GM19035 (cell line): Measurements from ENCODE around the gene MRPS34.

Source experiments
- ATAC-seq: cut with Tn5 transposase; IDR thresholded peaks from one replicate; pipeline ENCODE4 v1.9.1; 2021; ENCODE audit not compliant: unreplicated experiment

Gene MRPS34

GRCh38 chr16:1794908-1795666 is 22.2 kb upstream of the MRPS34 start:
- no peak for ATAC-seq

- ATAC-seq, result no peak
Measured at GRCh38 chr16:1794221-1794871, 21.4 kb upstream of the MRPS34 start.

GRCh38 chr16:1793578-1794220 is 20.8 kb upstream of the MRPS34 start, which contains the start of gene IGFALS:
Gene IGFALS (minus strand): TSS chr16:1793705. CDS start chr16:1793652, 53 bp downstream.
- no peak for ATAC-seq

- no peak for ATAC-seq
Measured at GRCh38 chr16:1792836-1793577, 20.1 kb upstream of the MRPS34 start.

- no peak for ATAC-seq
Measured at GRCh38 chr16:1791943-1792812, 19.2 kb upstream of the MRPS34 start.

GRCh38 chr16:1791256-1791942 is 18.5 kb upstream of the MRPS34 start:
- ATAC-seq, result no peak

GRCh38 chr16:1790611-1791255 is 17.8 kb upstream of the MRPS34 start:
- ATAC-seq, result no peak

GRCh38 chr16:1790261-1790610 is 17.3 kb upstream of the MRPS34 start:
- ATAC-seq, result no peak

- no peak for ATAC-seq
Measured at GRCh38 chr16:1789643-1790045, 16.7 kb upstream of the MRPS34 start.

- ATAC-seq, result no peak
Measured at GRCh38 chr16:1788708-1789100, 15.8 kb upstream of the MRPS34 start.

GRCh38 chr16:1788095-1788707 is 15.3 kb upstream of the MRPS34 start:
- no peak for ATAC-seq

GRCh38 chr16:1787322-1788094 is 14.6 kb upstream of the MRPS34 start:
- no peak for ATAC-seq

- no peak for ATAC-seq
Measured at GRCh38 chr16:1787056-1787321, 14.1 kb upstream of the MRPS34 start.

- no peak for ATAC-seq
Measured at GRCh38 chr16:1786242-1787055, 13.5 kb upstream of the MRPS34 start.

GRCh38 chr16:1785846-1786170 is 12.9 kb upstream of the MRPS34 start:
- no peak for ATAC-seq

- no peak for ATAC-seq
Measured at GRCh38 chr16:1784977-1785845, 12.3 kb upstream of the MRPS34 start.
